ENCODE data around the gene FOXD4L3.
"Not testable (repeated sequence)": the region's sequence is repeated elsewhere in the genome, so short reads cannot be mapped to it uniquely, and the experiment has no call there.

DNA sequence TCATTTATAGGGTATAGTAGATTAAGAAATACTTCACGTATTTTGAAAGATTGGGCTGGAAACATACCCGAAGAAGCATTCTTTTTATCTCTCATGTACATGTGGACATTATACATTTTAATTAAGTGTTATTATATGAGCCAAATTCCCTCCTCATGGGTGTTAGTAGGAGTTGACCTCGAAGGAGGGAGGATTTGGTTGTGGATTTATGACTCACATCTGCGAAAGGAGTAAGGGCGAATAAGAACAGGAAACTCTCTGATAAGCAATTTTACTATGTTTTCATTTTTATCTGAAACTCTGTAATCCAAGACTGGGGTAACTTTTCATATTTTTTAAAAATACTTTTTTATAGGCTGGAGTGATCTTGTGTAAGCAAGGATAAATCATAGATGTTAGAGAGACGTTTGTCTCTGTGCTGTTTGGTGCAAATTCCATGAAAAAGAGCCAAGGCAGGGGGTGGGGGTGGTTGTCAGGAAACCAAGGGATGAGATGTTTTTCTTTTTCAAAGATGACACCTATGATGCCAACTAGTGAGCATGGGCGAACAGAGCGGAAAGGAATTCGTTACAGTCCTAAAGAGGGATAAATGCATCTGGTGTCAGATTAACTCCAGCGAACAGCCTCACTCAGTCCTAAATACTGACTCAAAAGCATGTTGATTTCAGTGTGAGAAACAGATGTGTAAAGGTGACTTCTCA, 34.1 kb downstream of the FOXD4L3 start:
- TF ChIP-seq CTCF, POLR2A (IDR thresholded peaks at IDR 0.05): not testable (repeated sequence)
